ENCODE results near the gene E2F4.

GRCh38 chr16:67243481-67243880 lies 51.5 kb downstream of the E2F4 start:
- TF ChIP-seq, protein P1, sequence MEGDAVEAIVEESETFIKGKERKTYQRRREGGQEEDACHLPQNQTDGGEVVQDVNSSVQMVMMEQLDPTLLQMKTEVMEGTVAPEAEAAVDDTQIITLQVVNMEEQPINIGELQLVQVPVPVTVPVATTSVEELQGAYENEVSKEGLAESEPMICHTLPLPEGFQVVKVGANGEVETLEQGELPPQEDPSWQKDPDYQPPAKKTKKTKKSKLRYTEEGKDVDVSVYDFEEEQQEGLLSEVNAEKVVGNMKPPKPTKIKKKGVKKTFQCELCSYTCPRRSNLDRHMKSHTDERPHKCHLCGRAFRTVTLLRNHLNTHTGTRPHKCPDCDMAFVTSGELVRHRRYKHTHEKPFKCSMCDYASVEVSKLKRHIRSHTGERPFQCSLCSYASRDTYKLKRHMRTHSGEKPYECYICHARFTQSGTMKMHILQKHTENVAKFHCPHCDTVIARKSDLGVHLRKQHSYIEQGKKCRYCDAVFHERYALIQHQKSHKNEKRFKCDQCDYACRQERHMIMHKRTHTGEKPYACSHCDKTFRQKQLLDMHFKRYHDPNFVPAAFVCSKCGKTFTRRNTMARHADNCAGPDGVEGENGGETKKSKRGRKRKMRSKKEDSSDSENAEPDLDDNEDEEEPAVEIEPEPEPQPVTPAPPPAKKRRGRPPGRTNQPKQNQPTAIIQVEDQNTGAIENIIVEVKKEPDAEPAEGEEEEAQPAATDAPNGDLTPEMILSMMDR (IDR thresholded peaks at IDR 0.05): no peak
- TF ChIP-seq POLR2A (IDR thresholded peaks at IDR 0.05) (no peak), POLR2AphosphoS5 (IDR thresholded peaks at IDR 0.05; ENCODE audit: insufficient read depth in 1 of 2, low read depth in 1 of 2) (no peak)
